HG03095 (cell line): Measurements from ENCODE around the gene GPR161.
"Not testable (repeated sequence)": the region's sequence is repeated elsewhere in the genome, so short reads cannot be mapped to it uniquely, and the experiment has no call there.

Experiments used
- ATAC-seq: cut with Tn5 transposase; IDR thresholded peaks from one replicate; pipeline ENCODE4 v1.9.1; 2021; ENCODE audit warnings: moderate library complexity; ENCODE audit not compliant: unreplicated experiment

Gene GPR161

GRCh38 chr1:168136709-168137514 is at the start of gene GPR161:
Gene GPR161, minus strand, starts transcription at chr1:168136930. Its CDS starts 32,080 bp downstream, at chr1:168104850.
- no peak for ATAC-seq

- ATAC-seq: not testable (repeated sequence)
These were observed 44.5 kb upstream of the GPR161 start for GRCh38 chr1:168181063-168181720.

GRCh38 chr1:168180148-168180524 is 43.4 kb upstream of the GPR161 start:
- no peak for ATAC-seq

GRCh38 chr1:168179438-168180147 is 42.9 kb upstream of the GPR161 start:
- ATAC-seq: no peak

GRCh38 chr1:168178638-168179437 is 42.1 kb upstream of the GPR161 start, which contains the start of gene TIPRL:
Gene TIPRL, plus strand, starts transcription at chr1:168178962. Its CDS starts 116 bp downstream, at chr1:168179078.
- peak; percentile 94 for ATAC-seq

GRCh38 chr1:168178227-168178637 is 41.5 kb upstream of the GPR161 start:
- no peak for ATAC-seq

GRCh38 chr1:168172250-168172915 is 35.7 kb upstream of the GPR161 start:
- no peak for ATAC-seq

- no peak for ATAC-seq
These were observed 34.1 kb upstream of the GPR161 start for GRCh38 chr1:168170564-168171508.

GRCh38 chr1:168167806-168168205 is 31.1 kb upstream of the GPR161 start:
- no peak for ATAC-seq

GRCh38 chr1:168164771-168165170 is 28.0 kb upstream of the GPR161 start:
- no peak for ATAC-seq

- no peak for ATAC-seq
These were observed 26.9 kb upstream of the GPR161 start for GRCh38 chr1:168163670-168164069.

GRCh38 chr1:168161459-168161858 is 24.7 kb upstream of the GPR161 start:
- ATAC-seq: no peak

GRCh38 chr1:168159979-168160378 is 23.2 kb upstream of the GPR161 start:
- ATAC-seq: no peak

GRCh38 chr1:168159251-168159650 is 22.5 kb upstream of the GPR161 start:
- ATAC-seq: no peak

- ATAC-seq: no peak
These were observed 20.9 kb upstream of the GPR161 start for GRCh38 chr1:168157638-168158037.

GRCh38 chr1:168155910-168156309 is 19.2 kb upstream of the GPR161 start:
- no peak for ATAC-seq

- ATAC-seq: not testable (repeated sequence)
These were observed 18.0 kb upstream of the GPR161 start for GRCh38 chr1:168154707-168155106.

- no peak for ATAC-seq
These were observed 15.2 kb upstream of the GPR161 start for GRCh38 chr1:168151935-168152334.

- ATAC-seq: no peak
These were observed 13.6 kb upstream of the GPR161 start for GRCh38 chr1:168150283-168150682.
